D721Med (cell line): ENCODE results near the gene PRR33.

Source experiments
- DNase-seq: peaks from one replicate; pipeline ENCODE4 v3.0.0; 2011; ENCODE audit warnings: low spot score; ENCODE audit not compliant: insufficient read length
- FAIRE-seq: peaks from 2 replicates; lab custom pipeline; 2011; peaks lifted over from hg19 to GRCh38; lab: Jason Lieb, UNC
- CTCF ChIP-seq: IDR thresholded peaks from 2 replicates; pipeline ENCODE4 v1.5.1; 2012; ENCODE audit warnings: mild to moderate bottlenecking, control low read depth; ENCODE audit not compliant: insufficient read depth; ENCODE audit errors: missing control alignments

The PRR33 gene

GRCh38 chr11:1931341-1932104, 39.8 kb upstream of the PRR33 start:
- no peak for FAIRE-seq
- no peak for TF ChIP-seq CTCF
- DNase-seq = no peak

- no peak for DNase-seq
- TF ChIP-seq CTCF = no peak
- no peak for FAIRE-seq
Observed at GRCh38 chr11:1930462-1930830, 38.8 kb upstream of the PRR33 start.

- DNase-seq = no peak
- no peak for TF ChIP-seq CTCF
- FAIRE-seq = no peak
Observed at GRCh38 chr11:1929621-1930461, 38.1 kb upstream of the PRR33 start.

GRCh38 chr11:1928891-1929541, 37.3 kb upstream of the PRR33 start:
- DNase-seq = no peak
- no peak for FAIRE-seq
- no peak for TF ChIP-seq CTCF

DNA sequence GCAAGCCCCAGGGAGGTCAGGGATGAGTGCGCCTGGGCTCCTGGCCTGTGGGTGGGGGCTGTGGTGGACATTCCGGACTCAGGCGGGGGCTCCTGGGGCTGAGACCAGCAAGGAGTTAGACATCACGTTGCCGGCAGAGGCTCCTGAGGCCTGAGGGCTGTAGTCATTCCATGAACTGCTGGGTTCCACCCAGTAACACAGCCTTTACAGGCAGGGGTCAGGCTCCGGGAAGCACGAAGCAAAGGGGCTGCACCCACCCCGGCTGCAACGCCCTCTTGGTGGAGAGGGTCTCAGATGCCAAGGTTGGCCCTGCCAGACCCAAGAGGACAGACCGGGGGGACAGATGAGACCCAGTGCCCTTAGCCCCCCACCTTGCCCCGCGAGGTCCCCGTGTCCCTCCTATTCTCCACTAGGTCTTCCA, 36.8 kb upstream of the PRR33 start:
- TF ChIP-seq CTCF = no peak
- DNase-seq = no peak
- FAIRE-seq = no peak

GRCh38 chr11:1927848-1928469, 36.3 kb upstream of the PRR33 start:
- FAIRE-seq = no peak
- no peak for TF ChIP-seq CTCF

More at GRCh38 chr11:1927848-1928469, 36.3 kb upstream of the PRR33 start:
- DNase-seq = no peak
